Activated CD4-positive, alpha-beta T cell treated with anti-CD3 and anti-CD28 coated beads, Interleukin-2, amount 50 U/mL, for 4 hours (primary cell): ENCODE measurements around the gene RAD18.

Experiments
- DNase-seq, 2 experiments: peaks; one replicate each; pipeline ENCODE4 v3.0.0-alpha.2; 2020

Gene RAD18

GRCh38 chr3:8963137-8963853 lies at the start of gene RAD18:
Gene RAD18 (minus strand): TSS chr3:8963472. CDS start chr3:8963385, 87 bp downstream.
- DNase-seq = peak; percentile 87 to 88

DNA sequence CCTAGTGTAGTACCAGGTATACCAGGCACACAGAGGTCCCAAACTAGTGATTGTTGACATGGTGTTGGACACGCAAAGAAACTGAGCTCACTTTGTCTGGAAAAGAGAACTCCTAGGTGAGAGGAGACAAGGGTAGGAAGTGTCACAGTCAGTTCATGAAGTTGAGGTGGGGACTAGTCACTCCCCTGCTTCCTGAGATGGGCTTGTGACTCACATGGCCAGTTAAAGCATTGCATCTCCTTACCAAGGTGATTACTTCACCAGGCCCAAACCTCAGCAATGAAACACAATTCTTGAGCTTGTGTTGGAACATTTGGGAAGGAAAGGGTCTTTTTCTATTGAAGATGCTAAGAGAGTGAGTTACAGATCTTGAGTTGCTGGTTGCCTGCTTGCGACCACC lies 49.2 kb upstream of the RAD18 start:
- no peak for DNase-seq

- no peak for DNase-seq
These were observed 46.8 kb upstream of the RAD18 start for GRCh38 chr3:9009976-9010545.

DNA sequence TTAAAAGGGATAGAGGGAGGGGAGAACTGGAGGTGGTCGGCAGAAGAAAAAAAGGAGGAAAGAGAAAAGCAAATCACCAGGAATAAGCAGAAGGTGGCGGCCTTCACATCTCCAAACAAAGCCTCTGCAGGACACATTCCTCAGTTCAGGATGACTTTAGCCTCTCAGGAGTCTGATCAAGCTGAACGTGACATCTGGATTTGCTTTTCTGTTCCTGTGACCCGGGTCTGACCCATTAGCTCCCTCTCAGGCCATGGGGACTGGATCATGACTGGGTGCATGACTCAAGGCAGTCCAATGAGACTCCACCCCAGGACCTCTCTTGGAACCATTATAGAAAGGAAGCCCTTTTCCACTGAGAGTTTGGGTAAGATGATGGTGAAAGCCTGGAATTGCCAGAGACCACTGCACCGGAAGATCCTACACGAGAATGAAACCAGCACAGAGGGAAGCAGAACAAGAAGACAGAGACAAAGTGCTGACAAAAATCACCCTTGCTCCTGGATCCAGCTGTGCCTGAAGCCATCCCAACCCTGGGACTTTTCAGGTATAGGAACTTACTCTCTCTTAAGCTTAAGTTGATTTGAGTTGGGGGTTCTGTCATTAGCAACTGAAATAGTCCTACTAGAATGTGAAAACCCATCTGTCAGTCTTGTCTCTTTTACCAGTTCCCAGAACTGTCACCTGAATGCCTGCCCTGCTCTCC lies 45.4 kb upstream of the RAD18 start:
- no peak for DNase-seq

DNA sequence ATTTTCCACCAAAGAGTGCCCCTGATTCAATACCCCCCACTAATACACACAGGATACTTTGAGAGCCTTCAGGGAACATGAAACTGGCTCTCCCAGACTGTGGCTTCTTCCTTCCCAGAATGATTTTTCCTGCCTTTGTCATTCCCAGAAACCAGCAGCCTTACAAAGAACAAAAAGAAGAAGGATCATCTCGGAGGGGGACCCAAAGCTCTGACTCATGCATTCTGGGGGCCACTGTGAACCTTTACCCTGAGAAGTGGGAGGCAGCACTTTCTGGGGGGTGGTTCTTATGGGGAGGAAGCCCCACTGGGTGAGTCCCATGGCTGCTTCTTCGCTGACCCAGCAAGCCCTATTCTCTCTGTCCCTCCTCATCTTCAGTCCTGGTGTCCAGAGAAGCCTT lies 44.7 kb upstream of the RAD18 start:
- DNase-seq = no peak

GRCh38 chr3:9007213-9007612 lies 43.9 kb upstream of the RAD18 start:
- DNase-seq = no peak

DNA sequence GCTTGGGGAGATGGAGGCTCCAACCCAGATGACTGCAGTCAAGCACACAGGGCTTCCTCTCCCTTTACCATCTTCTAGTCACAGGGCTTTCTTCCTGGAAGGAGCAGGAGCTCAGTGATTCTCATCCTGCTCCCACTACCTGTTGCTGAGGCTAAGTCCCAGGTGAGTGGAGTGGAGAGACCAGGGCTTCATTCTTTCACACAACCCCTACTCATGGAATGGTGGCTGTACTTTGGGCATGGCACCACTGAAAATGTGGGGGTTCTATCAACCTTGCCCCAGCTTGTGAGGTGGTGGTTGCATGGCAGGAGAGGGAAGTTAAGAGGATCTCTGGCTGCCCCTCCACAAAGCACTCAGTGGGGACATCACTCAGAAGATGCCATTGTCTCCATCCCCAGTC lies 36.8 kb upstream of the RAD18 start:
- no peak for DNase-seq

DNA sequence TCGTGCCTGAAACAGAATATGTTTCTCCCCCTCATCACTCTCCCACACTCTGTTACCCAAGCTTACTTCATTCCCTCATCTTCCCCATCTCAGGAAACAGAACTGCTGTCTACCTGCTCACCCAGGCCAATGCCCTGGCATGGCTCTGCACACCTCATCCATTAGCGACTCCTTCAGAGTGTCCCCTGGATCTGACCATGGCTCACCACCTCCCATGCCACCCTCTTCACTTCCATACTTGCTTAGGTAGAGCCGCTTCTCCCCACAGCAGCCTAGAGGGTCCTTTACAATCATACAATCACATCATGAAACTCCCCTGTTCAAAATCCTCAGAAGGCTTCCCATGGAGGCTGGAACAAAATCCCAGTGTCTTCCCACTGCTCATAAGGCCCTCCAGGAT lies 33.9 kb upstream of the RAD18 start:
- DNase-seq = no peak

DNA sequence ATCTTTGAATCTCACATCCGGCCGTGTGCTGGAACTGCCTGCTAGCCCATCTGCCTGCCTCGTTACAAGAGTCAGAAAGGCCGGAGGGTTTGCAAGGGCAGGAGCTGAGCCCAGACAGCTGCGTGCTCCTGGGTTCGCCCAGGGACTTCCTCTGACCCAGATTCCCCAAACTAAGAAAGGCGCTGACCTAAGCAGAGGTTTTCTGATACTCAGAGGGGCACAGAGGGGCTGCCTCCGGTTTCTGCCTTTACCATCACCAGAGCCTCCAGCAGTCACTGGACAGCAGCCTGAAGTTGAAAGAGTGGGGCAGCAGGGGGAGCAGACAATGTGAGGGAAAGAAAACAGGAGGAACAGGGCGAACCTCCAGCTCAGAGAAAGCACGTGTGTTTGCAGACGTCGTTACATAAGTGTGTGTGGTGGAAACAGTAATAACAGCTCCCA lies 33.4 kb upstream of the RAD18 start:
- DNase-seq = no peak

DNA sequence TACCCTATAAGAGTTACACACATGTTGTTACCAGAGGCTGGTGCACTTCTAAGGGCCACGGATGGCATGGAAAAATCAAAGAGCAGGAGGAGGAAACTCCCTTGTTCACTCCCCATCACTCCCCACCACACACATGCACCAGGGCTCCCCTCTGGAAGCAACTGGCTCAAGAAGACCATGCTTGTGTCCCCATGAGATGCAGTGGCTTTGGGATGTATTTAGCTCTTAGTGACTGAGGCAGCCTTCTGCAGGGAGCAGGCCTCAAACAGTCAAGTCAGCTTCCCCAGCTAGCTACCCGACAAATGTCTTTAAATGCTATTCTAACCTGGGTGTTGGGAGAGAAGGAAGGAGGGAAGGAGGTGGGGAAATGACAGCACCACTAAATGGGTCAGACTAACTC lies 32.9 kb upstream of the RAD18 start:
- no peak for DNase-seq

DNA sequence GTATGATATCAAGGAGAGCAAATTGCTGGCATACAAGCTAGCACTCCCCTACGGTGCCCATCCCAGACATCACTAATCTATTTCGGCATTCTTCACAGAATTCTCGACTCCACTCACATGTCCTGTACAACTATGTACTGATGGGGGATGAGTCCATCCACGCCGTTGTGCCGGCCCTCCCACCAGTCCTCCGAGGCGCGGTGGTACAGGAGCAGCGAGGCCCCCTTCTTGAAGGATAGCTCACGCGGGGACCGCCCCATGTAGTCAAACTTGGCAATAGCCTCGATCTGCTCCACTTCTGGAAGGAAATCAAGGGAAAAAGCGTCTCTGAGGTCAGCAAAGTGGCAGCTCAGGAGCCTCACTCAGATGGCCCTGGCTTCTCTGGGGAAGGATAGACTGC lies 31.0 kb upstream of the RAD18 start:
- no peak for DNase-seq

DNA sequence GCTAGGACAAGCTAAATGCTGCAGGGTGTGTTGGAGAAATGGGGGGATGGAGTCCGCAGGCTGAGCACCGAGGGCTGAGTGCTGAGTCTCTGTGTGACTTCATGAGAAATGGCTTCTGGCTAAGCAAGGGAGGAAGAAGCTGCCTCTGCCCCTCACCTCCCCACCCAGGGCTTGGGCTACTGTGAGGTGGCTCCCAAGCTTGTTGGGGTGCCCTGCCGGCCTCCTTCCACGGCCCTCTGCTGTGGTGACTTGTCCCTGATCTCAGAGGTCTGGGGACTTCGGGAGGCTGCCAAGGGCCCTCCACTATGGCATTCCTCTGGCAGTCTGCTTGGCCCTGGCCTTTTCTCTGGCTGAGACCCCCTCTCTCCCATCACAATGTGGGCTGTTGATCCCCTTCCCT lies 30.1 kb upstream of the RAD18 start:
- DNase-seq = no peak

DNA sequence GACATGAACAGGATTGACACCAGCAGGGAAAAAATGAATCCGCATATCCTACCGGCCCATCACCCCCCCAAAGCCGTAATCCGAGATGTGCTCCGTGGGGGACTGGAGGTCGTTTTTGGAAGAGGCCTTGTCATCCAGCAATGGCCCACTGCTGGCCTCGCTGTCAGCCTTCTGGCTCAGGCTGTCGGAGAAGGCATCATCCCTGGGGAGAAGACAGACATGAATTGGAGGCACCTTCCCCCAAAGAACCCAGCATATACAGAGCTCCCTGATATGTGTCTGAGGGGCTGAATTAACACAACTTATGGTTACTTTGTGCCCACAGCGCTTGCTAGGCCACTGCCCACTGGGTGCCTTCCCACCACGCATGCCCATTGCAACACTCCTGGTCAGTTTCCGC lies 29.6 kb upstream of the RAD18 start:
- no peak for DNase-seq

- no peak for DNase-seq
These were observed 28.9 kb upstream of the RAD18 start for GRCh38 chr3:8992199-8992598.

- no peak for DNase-seq
These were observed 27.3 kb upstream of the RAD18 start for GRCh38 chr3:8990266-8991215.

- no peak for DNase-seq
These were observed 25.7 kb upstream of the RAD18 start for GRCh38 chr3:8988791-8989558.

DNA sequence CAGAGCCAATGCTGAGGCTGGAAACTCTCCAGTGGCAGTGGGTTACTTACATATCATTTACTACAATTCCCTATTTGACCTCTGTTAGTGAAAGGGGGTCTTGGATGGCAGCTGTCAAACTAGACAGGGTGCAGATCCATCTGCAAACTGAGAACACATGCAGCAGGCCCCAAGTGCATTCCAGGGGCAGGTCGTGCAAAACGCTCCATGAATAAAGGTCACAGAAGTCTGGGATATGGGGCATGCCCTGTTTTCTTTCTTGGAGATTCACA lies 25.0 kb upstream of the RAD18 start:
- no peak for DNase-seq

DNA sequence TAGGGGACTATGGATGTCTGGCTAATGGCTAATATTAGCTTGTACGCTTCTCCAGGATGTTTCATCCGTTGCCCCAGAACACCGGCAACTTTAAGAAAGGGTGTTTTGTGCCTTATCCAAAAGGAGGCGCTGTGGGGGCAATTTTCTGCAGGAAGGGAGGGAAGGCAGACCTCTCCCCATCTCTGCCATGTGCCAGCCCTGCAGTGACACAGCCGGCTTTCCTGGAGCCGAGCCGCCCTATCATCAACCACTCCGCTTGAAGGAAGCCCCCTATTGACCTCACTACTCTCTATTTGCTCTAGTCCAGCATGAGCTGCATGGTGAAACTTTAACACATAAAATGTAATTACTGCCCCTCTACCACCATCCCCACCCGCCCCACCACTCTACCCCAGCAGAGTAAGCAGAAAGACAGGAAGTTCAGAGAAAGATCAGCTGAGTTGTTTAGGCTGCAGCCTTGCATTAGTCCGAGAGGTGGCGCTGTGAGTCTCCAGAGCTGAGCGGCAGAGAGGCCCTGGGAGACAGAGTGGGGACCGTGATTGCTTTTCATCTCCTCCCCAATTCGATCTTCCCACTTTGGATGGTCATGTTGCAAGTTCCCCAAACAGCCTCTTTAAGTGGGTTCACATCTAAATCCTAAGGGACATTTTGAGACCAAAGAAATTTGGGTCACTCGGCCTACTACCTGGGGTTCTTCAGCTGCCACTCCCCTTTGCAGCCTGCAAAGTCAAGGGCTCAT lies 24.5 kb upstream of the RAD18 start:
- peak; percentile 31 to 42 for DNase-seq

GRCh38 chr3:8987226-8987625 lies 24.0 kb upstream of the RAD18 start:
- no peak for DNase-seq

GRCh38 chr3:8986741-8987140 lies 23.5 kb upstream of the RAD18 start:
- no peak for DNase-seq

- DNase-seq = no peak
These were observed 22.6 kb upstream of the RAD18 start for GRCh38 chr3:8985876-8986275.

GRCh38 chr3:8985411-8985831 lies 22.1 kb upstream of the RAD18 start:
- DNase-seq = no peak
